Fibroblast of skin of right biceps (primary cell): Measurements from ENCODE around the gene PI4KA.
A peak's percentile ranks its signal among the peaks of the same experiment; 100 is the strongest.

ENCODE experiments used
- DNase-seq: peaks from one replicate; pipeline ENCODE4 v3.0.0-alpha.2; 2013

Gene PI4KA

DNA sequence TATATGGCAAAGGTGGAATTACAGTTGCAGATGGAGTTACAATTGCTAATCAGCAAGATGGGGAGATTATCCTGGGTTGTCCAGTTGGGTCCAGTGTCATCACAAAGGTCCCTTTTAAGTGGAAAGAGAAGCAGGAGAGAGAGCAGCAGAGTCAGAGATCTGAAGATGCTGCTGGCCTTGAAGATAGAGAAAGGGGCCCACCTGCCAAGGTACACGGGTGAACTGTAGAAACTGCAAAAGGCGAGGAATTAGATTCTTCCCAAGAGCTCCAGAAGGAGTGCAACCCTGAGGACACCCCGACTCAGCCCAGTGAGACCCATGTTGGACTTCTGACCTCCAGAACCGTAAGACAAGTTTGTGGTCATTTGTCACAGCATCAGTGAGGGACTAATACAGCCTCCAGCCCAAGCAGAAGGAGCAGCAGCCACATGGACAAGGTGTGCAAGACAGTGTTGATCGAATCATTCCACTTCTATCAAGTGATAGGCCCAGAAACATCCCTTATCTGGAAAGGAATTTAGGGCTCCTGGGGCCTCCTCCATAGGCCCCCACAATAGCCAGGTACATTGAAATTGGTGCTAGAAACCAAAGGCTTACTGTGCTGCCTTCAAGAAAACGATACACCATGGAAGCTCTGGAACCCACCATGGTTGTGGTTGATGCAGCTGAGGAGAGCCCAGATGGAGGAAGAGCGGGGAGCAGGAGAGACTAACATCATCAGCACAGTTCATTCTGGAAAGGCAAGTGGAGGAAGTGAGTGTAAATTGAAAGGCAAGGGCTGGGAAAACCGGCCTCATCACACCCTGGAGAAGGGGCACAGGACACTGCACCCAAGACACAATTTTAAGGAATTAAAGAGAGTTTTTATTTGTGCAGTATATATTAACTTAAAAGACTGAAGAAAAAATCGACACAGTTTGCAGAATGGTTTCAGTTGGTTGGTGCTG lies 23.5 kb upstream of the PI4KA start:
- no peak for DNase-seq

DNA sequence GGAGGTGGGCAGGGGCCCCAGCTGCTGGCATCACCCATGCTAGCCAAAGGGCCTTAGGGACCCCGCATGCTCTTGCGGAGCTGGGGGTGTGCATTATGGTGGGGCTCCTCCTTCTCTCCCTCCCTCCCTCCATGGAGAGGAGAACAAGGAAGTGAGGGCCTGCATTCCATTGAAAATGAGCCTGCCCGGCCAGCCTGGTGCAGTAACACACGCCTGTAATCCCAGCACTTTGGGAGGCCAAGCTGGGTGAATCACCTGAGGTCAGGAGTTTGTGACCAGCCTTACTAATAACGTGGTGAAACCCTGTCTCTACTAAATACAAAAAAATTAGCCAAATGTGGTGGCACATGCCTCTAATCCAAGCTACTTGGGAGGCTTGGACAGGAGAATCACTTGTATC lies 22.6 kb upstream of the PI4KA start:
- no peak for DNase-seq

DNA sequence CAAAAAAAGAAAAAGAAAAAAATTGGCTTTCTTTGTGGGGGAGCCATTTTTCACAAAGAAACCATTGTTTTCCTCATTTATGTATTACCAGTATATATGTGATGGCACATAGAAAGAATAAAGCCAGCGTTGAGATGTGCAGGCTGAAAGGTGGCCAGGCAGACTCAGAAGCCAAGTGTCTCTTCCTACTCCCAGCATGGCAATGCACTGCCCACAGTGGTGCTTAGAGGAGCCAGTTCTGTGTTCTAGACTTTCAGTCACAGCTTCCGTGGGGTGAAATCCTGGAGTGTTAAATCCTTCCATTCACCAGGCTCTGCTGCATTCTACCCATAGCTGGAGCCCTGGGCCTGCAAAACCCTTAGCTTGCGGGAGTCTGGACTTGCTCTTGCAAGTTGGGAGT lies 19.1 kb upstream of the PI4KA start:
- no peak for DNase-seq

DNA sequence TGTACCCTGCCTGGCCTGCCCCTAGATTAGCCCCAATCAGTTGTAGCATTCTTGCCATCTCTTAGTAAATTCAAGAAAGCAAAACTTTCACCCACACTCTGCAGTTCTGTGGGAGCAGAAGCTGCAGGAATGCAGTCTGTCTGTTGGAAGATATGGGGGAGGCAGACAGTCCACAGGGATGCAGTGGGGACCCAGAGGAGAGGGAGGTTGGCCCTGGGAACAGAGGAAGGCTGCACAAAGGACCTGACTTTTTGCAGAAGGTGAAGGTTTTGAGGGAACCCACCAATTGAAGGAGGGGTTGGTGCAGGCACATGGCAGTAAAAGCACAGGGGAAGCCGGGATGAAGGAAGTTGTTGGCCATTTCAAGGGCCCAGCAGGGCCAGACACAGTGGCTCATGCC lies 16.7 kb upstream of the PI4KA start:
- no peak for DNase-seq

DNA sequence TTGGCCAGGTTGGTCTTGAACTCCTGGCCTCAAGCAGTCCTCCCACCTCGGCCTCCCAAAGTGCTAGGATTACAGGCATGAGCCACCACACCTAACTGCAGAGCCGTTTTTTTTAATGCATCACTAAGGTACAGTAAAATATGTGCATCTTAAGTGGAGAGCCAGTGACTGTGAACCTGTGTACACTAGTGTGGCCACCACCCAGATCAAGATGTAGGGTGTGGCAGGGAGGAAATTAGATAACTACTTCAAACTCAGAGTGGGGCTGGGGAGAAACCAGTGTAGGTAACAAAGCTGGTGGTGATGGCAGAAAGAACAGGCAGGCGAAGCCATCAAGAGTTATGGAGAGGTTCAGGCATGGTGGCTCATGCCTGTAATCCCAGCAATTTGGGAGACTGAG lies 14.6 kb upstream of the PI4KA start:
- DNase-seq, result no peak

DNA sequence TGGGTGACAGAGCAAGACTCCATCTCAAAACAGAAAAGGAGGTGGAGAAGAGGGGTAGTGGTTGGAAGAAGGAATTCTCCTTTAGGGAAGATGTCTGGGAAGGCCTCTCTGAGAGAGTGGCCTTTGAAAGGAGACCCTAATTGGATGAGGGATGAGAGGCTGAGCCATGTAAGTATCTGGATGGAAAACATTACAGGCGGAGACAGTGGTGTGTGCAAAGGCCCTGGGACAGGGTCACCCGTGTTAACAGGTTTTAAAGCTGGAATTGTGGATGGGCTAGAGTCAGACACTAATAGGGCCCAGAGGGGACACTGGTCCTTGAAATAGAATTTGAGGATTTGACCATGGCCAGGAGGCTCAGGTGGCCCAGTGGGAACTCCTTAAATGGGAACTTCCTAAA lies 10.6 kb upstream of the PI4KA start:
- DNase-seq, result no peak

DNA sequence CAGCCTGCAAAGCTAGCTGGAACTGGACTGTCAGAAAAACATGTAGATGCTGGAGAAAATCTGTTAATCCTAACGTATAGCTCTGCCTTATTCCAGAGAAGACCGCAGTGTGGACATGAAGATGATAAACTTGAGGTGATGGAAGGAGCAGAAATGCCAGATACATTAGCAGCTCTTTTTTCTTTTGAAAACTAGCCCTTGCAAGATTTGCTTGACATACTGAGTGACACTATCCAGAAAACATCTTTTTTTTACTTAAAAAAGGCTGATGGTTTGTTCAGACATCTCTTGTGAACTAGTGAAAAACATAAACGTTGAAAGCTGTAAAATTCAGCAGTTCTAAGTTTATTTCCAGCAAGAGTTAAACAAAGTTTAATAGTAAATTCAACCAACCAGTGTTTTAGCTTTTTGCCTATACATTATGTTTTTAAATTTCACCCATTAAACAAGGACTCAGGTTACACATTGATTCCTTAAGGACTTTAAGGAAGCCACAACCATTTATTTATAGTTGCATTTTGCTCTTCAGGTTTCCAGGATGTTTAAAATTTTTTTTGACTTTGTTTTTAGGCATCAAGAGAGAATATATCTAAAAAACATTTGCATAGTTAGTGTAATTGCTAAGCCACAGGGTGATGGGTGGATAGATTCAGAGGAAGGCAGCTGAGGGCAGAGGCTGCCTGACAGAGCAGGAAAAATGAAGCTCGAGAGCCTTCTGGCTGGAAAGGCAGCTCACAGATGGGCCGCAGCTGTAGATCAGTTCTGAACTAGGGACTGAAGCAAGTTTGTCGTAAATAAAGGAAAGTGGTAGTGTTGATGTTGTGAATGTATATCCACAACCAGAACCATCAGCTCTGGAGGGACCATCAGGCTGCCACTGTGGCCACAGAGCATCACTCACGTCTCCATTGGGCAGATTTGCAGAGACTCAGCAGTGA lies 9.7 kb upstream of the PI4KA start:
- no peak for DNase-seq

DNA sequence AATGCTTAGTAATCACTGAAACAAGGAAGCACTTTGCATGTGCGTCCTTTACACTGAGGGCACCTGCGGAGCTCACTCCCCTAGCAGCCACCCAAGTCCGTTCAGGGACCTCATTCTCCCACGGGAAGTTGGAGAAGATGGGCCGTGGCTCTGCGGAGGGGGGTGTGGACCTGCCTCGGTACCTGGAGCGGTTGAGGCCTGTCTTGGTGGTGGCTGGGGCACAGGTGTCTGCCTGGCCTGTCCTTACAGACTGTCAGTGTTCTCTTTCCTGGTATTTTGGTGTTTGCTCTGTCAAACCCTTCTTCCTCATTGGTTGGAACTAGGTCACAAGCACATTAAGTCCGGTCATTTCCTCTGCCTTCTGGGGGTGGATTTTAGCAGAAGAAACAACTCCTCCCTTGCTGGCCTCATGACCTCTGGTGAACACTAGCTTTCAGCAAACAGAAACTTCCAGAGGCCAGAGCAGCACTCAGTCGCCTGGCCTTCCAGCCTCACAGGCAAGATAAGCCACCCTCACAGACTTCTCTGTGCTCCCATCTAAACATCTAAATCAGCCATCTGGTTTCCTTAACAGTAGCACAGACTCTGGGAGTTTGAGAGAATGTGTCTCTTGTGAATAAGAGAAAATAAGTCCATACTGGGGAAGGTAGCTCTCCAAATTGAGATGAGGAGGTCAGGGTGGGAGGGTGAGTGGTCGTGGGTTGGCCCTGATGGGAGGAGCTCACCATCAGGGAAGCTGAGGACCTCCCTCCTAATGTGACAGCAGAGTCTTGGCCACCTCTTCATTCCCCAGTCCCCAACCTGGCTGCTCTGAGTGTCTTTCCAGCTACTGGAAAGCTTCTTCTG lies 8.8 kb upstream of the PI4KA start:
- no peak for DNase-seq

DNA sequence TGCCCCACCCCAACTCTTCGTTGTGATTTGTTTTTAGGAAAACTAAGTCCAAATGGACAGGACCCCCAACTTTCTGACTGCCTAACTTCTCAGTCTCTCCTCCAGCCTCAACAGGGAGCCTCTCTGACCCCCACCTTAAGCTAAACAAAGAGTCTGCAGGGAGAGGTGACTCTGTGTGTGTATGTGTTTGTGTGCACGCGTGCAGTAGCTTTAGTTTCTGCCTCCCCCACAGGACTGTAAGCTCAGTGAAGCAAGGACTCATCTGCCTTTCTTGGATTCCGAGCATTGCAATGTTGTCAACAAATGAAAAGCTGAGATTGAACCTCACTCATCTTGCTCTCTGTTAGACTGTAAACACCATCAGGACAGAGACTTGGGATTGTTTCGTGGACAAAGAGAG lies 8.1 kb upstream of the PI4KA start:
- DNase-seq, result no peak

DNA sequence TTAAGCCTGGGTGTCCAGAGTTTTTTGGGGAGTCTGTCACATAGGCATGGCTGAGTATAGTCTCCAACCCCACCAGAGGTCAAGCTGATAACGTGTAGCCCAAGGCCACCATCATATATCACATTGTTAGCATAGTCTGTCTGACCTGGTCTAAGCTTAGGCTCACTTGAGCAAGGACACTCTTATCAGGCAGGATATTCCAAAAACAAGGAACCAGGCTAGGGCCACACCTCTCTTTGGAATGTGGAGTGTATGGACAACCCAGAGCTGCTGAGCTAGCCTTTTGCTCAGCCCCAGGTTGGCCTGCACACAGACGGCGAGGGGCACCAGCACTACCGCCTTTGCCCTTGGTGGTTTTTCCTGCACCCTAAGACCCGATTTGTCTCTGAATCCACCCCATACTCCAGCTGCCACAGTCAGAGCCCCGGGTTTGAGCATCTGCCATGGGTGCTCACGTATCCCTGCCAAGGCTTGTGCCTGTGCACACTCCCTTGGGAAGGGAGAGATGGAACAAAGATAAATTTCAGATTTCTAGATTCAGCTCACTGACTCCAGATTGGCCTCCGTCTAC lies 7.3 kb upstream of the PI4KA start:
- DNase-seq, result no peak

DNA sequence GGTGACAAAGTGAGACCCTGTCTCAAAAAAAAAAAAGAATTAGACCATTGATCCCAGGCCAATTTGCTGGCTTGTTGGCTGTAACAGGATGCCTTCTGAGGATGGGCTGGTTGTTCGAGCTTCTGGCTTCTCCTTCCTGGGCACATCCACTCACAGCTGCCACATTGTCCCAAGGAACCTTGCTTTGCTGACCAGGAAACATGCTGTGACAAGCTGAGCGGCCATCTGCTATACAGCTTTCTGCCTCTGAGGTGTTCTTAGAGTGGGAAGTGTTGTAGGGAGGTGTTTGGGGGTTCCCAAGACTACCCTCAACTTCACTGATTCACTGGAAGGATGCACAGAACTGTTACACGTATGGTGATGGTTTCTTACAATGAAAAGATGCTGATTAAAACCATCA lies 6.7 kb upstream of the PI4KA start:
- no peak for DNase-seq

DNA sequence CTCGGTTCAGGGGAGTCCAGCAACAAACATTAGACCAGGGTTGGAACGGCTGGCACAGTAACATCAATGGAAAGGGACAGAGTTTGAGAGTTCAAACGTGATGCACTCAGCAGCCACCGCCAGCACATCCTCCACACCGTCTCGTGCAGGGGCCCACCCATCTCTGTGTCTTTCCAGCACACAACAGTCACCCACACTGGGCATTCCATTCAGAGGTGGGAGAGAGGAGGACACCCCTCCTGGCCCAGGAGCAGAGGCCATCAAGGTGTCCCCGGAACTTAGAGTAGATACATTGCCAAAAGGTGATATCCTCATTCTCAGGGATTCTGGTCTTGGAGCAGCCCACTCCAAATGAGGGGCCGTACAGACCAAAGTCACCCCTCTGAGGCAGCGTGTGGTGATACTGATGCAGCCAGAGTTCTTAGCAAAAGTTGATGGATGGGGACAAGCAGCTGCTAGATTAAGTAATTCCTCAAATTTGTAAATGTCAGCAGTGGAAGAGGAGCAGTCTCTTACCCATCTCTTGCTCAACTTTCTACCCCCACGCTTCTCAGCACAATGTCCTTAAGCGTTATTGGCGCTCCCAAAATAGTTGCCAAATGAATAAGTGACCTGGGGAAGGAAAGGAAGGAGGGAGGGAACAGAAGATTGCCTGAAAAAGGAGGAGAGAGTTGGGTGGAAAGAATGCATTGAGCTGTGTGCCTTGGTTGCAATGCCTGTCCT lies 5.7 kb upstream of the PI4KA start:
- no peak for DNase-seq

DNA sequence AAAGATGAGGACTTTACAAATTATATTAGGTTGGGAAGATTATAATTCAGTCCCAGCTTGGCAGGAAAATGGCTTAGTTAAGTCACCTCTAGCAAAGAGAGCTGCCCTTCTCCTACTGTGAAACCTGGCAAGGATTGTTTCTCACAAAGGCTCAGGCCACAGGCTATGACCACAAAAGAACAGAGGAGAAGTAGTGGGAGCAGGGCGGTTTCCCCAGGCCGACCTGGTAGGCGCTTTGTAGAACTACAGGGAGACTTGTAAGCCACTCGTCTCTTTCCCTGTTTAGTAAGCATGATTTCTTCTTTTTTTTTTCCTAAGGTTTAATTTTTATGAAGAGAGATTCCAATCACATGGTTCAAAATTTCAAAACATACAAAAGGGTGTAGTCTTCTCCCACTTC lies 4.8 kb upstream of the PI4KA start:
- DNase-seq, result no peak

DNA sequence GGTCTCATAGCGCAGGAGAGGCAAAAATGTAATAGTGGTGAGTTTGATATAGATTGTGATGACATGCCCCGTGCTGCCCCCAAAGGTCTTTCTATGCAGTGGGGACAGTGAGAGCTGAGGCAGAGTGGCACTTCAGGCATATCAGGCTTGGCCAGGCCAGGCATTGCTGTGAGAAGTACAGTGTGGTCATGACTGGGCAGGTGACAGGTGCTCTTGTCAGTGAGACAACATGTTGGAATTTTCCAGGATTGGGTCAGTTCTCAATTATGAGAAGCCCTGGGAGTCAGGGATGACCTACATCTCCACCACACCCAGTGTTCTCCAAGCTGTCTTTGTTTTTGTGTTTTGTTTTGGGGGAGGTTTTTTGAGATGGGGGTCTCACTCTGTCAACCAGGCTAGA lies 3.9 kb upstream of the PI4KA start:
- DNase-seq, result no peak

DNA sequence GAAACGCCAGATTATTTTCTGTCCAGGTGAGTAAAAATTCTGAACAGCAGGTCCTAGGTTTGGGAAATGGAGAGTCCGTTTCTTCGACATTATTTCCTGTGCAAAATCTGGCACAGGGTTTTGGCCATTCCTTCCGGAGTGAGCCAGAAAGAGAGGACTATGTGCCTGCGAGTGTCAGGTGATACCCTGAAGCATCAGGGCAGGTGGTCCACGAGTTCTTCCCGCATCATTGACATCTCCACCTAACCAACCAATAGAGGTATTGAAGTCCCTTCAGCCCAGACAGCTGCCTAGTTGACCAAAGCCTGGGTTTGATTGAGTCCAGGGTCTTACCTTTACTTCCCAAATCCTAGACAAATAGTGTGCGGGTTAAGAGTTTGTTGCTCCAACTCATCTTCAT lies 1.0 kb upstream of the PI4KA start:
- DNase-seq, result no peak

DNA sequence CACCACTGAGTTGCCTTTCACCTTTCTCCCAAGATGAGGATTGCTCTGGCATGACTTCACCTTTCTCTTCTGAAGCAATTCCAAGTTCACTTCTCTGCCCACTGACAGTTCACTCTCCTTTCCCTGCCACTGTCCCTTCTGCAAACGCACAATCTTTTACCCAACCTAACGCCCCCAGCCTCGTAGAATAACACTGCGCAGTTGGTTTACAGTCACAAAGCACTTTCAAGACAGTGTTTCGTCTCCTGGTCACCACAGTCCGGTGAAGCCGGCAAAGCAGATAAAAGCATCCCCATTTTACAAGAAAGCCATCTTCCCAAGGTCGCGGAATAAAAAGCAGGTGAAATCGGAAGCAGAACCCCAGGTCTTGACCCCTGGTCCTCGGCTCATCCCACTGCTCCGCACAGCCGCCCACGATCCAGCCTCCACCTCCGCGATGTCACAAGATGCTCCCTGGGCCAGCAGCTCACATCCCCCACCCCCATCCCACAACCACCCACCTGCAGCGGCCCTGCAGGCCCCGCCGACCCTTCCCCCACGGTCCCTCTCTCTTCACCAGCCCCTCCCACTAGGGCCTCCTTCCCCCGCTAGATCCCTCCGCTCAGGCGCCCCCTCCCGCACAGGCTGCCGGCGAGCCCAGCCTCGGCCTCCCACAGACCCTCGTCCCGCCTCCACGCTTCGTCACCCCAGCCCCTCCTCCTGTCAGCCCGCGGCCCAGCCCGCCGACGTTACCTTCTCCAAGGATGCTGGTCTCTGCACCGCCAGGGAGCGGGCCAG lies 585 bp downstream of the PI4KA start:
- peak; percentile 89 for DNase-seq

DNA sequence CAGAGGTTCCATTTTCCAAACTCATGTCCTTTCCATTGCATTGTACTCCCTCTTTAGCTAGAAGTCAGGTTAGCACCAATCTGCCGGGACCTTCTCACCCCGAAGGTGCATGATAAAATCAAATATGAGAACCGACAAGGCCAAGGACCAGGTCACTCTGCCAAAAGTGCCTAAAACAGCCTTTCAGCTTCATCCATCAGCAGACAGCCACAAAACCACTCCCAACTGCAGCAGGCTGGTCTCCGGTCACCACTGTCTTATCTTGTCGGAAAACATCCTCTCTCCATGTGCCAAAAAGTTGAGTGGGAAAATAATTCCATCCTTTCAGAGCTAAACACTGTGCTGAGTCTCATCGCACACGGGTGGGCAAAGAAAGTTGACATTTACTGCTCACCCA lies 1.4 kb downstream of the PI4KA start:
- no peak for DNase-seq

DNA sequence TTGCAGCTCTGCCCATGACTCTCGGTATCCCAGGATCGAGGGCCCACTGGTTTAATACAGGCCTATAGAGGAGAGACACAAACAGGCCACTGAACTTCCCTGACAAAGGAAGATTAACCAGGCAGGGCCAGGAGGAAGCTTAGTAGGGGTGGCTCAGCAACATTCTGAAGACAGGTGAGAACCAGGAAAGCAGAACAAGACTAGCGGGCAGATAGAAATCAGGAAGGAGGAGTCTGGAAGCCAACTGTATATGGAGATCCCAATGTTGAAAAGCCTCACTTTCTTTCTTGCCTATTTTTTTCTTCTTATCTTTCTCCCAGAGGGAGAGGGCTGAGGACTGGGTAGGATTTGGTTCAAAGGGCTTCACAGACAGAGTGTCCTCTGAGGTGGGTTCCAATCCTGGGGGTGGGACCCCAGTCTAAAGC lies 5.4 kb downstream of the PI4KA start:
- DNase-seq, result no peak

DNA sequence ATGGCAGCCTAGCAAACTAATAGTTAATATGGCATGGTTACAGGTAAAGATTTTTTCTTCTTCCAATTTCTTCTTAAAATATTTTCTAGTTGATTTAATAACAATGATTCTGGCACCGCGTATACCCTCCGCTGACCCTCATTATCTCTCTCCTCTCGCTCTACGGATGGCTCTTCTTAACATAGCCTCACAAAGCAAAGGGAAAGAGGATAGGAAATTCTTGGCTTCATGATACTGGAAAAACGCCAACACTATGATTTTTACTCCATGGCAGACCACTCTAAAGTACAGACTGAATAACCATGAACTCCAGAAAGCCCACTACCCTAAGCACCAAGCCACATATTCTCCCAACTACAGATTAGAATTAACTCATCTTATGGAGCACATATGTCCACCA lies 6.1 kb downstream of the PI4KA start:
- DNase-seq, result no peak

DNA sequence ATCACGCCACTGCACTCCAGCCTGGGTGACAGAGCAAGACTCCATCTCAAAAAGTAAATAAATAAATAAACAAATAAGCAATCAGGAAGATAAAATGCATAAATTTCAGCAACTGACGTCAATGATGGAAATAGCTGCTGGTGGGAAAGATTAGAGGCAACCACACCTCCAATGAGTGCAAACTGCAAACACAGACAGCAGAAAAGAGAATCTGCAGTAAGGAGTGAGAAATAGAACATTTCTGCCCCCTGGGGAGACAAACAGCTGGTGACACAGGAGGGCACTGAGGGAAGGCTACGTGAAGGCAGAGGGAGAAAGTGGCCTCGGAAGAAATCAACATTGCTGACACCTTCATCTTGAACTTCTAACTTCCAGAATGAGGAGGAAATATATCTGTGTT lies 6.5 kb downstream of the PI4KA start:
- no peak for DNase-seq

DNA sequence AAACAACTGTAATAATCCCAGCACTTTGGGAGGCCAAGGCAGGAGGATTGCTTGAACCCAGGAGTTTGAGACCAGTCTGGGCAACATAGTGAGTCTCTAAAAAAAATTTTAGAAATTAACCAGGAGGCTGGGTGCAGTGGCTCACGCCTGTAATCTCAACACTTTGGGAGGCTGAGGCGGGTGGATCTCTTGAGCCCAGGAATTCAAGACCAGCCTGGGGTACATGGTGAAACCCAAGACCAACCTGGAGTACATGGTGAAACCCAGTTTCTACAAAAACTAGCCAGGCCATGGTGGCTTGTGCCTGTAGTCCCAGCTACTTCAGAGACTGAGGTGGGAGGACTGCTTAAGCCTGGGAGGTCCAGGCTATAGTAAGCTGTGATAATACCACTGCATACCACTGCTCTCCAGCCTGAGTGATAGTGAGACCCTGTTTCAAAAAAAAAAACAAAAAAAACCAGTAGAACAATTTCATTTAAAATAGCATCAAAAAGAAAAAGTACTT lies 11.2 kb downstream of the PI4KA start:
- no peak for DNase-seq
